HG03025 (cell line): ENCODE results near the gene PDXDC1.
"Not testable (repeated sequence)": the region's sequence is repeated elsewhere in the genome, so short reads cannot be mapped to it uniquely, and the experiment has no call there.

ENCODE experiments used
- ATAC-seq: cut with Tn5 transposase; IDR thresholded peaks from one replicate; pipeline ENCODE4 v1.9.1; 2021; ENCODE audit warnings: mild to moderate bottlenecking, moderate library complexity; ENCODE audit not compliant: unreplicated experiment, low FRiP score

Gene PDXDC1

DNA sequence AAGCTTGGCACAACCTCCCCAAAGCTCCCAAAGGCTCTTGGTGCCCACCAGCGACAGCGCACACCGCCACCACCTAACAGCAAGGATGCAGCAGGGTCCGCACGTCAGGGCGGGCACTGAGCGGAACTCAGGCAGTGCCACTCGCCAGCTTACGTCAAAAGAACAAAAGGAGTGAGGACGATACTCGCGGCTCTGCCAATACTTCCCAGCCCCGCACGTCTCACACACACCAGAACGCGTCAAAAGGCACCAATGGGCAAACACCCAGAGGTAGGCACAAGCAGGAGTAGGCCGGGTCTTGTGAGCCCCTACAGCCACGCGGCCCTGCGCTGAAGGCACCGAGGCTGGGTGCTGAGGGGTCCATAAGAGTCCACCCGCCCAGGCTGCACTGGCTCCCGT lies 171.4 kb downstream of the PDXDC1 start:
- not testable (repeated sequence) for ATAC-seq

DNA sequence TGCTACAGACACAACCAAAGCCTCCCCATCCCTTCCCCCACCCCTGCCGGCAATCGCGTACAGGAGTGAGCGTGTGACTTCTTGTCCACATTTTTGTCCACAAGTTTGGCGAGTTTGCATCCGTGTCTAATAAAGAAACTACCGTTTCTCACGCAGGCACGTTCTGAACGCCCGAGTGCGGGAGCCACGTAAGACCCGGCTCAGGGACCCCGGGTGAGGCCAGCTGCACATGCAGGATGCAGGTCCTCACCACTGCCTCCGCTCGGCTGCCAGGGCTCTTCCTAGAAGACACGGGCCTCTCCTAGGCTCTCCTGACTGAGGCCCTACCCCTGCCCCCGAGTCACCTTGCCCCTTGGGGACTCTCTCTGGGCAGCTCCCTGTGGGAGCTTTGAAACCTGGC lies 174.0 kb downstream of the PDXDC1 start:
- not testable (repeated sequence) for ATAC-seq

DNA sequence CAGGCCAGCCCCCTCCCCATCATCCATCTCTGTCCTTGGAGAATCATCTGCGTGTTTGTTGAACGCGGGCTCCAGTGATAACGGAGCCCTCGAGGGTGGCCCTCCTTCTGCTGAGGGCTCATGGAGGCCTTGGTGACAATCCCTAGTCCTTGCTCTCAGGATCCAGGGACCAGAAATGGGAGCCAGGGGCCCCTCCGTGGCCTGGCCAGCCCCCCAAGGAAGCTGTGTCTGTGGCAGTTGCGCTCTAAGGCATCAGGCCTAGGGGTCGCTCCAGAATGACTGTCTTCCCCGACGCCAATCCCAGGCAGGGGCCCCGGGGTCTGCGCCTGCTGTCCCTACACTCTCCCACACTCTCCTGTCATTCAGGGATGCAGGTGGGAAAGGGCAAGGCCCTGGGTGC lies 174.4 kb downstream of the PDXDC1 start:
- ATAC-seq: not testable (repeated sequence)

DNA sequence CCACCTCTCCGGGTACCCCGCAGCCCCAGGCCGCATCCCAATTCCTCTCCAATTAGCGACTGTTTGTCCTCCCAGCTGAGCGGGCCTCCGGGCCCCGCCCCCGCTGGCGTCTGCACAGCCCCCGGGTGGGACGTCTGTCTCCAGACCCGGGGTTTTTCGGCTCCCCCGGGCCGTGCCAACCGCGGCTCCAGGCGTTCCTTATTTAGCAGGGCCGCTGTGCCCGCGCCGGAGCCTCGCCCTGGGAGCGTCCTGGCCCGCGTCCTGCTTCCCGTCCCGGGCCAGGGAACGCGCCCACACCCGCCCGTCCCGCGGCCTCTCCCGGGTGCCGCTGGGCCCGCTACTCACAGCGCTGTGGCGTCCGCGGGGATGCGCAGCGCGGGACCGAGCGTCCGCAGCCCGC lies 179.2 kb downstream of the PDXDC1 start:
- not testable (repeated sequence) for ATAC-seq

DNA sequence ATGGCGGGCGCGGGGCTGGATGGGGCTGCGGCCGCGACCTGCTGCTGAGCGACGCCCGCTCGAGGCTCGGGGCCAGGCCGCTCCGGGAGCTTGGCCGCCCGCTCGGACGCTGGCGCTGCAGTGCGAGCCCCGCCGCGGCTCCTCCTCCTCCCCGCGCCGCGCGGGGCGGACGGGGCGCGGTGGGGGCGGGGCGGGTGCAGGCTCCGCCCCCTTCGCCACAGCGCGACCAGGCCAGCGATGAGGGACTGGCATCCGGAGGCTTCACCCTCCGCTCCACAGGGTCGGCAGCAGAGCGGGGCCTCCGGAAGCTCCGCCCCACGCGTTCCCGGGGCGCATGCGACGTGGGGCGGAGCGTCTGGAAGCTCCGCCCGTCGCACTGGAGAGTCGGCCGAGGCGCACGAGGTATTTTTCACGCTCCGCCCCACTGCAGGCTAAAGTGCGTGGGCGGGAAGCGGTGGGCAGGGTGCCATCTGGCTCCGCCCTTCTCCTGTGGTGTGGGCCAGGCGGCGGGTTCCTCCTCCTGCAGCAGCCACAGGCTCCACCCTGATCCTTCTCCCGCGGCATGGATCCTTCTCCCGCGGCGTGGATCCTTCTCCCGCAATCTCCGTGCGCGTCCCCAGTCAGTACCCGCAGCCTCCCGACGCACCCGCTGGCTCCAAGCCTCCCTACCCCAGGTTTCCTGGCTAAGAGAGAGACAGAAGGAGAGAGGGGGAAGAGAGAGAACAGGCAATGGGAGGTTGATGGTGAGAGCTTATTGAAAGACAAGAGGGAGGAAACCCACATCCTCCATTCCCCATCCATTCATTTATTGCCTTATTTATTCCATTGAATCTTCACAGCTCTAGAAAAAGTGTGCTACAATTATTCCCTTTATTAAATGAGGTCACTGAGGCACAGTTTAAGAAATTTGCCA lies 180.1 kb downstream of the PDXDC1 start:
- ATAC-seq: not testable (repeated sequence)

DNA sequence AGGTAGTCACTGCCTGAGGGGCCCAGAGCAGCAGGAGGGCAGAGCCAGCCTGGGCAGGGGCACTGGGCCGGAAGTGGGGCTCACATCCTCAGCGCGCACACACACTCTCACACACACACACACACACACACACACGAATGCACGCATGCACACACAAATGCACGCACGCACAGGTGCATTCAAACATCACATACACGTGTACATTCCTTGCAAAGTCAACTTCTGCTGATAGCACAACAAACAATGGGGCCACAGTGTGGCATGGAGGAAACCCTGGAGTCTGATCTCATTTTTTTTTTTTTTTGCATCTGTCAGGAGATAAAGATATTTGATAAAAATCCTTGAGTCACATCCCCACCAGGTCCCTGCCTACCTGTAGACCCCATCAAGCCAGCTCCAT lies 182.8 kb downstream of the PDXDC1 start:
- not testable (repeated sequence) for ATAC-seq

DNA sequence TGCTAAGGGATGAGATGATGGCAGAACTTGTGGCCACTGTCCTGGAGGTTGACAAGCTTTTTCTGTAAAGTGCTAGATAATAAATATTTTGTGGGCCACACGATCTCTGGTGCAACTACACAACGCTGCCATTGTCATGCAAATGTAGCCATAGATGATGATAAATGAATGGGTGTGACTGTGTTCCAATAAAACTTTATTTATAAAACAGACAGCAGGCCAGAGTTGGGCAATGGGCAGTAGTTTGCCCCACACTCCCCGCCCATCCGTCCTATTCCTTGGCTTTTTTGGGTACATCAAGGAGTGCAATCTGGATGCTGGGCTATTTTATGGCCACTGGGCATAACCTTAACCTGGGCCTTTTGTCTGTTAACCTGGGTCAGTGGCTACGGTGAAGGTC lies 184.8 kb downstream of the PDXDC1 start:
- ATAC-seq: not testable (repeated sequence)

DNA sequence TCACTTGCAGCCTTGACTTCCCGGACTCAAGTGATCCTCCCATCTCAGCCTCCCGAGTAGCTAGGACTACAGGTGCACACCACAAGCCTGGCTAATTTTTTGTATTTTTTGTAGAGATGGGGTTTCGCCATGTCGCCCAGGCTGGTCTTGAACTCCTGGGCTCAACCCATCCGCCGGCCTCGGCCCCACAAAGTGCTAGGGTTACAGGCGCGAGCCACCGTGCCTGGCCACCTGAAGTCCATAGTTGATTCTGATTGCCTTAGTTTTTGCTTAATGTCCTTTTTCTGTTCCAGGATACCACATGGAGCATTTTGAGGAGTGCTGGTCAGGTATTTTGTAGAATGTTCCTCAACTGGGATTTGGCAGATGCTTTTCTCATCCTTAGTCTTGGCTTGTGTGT lies 185.7 kb downstream of the PDXDC1 start:
- ATAC-seq: not testable (repeated sequence)

DNA sequence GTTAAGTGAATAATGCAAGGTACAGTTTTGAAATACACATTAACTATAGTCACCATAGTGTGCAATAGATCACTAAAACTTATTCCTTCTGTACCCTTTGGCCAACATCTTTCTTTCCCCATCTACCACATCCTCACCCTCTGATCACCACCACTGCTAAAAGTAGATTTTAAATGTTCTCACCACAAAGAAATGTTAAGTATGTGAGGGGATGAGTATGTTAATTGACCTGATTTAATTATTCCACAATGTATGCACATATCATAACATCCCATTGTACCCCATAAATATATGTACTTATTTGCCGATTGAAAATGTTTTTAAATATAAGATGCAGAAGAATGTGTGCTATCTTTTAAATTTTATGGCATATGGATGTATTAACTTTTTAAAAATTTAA lies 188.2 kb downstream of the PDXDC1 start:
- ATAC-seq: not testable (repeated sequence)

DNA sequence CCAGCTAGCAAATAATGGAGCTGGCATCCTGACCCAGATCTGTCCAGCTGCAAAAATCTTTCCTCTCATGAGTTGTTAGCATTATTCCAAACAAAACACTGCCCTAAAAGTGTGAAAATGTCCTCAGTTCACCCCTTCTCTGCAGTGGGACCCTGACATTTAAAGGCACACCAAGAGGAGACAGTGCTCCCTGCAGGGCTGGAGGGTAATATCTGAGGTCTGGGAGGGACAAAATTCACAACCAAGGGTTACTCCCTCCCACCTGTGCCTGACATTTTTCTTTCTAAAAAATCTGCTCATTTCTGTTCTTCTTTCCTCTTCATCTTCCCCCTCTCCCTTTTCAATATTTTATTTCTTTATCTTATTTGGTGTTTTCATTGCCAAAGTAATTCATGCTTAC lies 191.4 kb downstream of the PDXDC1 start:
- not testable (repeated sequence) for ATAC-seq

DNA sequence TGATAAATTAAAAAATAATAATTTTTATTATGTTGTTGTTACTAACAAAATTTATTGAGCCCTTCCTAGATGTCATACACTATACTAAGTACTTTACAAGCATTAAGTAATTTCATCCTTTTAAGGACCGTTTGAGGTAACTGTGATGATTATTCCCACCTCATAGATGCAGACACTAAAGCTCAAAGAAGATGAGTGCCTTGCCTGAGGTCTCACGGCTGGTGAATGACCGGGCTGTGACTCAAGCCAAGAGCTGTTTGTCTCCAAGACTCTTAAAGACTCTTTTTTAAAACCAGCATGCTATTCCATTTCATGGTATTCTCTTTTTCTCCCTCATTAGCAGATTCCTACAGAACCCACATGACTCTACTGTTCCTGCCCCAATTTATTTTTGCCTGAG lies 193.5 kb downstream of the PDXDC1 start:
- not testable (repeated sequence) for ATAC-seq

DNA sequence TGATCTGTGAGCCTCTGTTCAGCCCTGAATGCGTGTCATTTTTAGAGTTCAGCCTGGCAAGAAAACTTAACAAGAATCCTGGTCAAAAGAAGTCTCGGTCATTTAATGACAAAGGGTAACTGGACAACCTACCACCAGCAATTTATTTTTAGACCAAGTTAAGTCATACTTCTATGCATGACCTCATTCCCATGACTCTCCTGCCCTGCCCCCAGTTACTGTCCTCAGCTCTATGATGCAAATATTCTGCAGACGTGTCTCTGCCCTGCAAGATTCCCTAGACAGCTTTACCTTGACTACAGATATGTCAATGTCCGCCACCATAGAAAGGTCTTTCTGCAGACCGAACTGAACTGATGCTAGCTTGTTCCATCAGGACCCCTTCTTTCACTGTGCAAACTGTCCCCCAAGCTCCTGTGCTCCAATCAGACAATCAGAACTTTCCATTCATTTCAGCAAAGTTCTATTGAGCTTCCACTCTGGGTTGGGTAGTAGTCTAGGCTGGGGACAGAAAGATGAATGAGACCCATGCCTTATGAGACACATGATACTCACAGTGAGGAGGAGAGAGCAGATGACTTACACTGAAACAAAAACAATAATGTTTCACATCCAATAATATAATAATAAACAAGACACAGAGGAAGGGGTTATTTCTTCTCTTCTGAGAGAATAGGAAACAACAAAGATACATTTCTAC lies 194.3 kb downstream of the PDXDC1 start:
- not testable (repeated sequence) for ATAC-seq

DNA sequence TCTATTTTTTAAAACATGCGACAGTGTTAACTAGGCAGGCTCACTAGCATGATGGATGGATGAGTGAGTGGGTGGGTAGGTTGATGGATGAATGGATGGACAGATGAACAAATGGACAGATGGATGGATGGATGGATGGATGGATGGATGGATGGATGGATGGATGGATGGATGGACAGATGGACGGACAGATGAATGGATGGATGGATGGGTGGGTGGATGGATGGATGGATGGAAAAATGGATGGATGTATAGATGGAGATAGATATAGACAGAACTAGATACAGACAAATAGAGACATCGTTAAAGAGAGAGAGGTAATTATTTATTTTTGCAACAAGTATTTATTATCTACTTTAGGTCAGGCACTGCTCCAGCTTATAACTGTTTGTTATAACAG lies 205.1 kb downstream of the PDXDC1 start:
- ATAC-seq: not testable (repeated sequence)

DNA sequence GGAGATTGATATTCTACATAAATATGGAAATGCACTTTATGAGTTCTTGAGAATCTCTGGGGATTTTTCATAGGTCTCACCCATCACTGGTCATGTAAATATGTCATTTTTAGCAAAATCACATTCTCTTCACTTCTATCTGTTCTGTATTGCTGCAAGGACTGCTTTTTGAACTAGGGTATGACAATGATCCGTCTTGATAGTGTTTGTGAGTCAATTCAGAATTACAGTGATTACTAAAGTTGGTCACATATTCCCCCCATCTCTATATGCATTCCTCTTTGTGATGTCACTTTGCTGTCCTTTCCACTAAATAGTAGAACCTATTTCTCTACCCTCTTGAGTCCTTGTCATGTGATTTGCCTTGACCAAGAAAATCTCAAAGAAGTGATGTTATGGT lies 206.1 kb downstream of the PDXDC1 start:
- not testable (repeated sequence) for ATAC-seq

DNA sequence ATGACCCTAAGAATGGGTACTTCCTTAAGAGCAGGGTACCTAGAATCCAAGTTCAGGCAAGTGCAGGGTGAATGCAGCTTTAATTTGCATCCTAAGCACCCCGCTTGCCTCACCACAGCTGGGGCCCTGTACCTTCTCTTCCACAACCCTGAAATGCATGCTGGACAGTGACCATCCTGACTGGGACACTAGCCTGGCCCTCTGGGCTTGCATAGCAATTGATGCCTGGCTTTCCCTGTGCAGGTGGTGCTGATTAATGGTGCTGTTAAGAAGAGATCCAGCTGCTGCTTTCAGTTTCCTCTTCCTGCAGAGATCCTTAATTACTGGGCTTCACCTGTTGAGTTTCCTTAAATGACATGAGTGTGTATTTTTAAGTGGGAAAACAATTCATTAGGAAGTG lies 209.2 kb downstream of the PDXDC1 start:
- ATAC-seq: not testable (repeated sequence)
